ENCODE data around the gene NAA35.

GRCh38 chr9:85940275-85940831 lies 593 bp upstream of the NAA35 start:
- peak; percentile 78 to 98 (median 95) for TF ChIP-seq POLR2A (IDR thresholded peaks at IDR 0.05)
- TF ChIP-seq, protein P1, sequence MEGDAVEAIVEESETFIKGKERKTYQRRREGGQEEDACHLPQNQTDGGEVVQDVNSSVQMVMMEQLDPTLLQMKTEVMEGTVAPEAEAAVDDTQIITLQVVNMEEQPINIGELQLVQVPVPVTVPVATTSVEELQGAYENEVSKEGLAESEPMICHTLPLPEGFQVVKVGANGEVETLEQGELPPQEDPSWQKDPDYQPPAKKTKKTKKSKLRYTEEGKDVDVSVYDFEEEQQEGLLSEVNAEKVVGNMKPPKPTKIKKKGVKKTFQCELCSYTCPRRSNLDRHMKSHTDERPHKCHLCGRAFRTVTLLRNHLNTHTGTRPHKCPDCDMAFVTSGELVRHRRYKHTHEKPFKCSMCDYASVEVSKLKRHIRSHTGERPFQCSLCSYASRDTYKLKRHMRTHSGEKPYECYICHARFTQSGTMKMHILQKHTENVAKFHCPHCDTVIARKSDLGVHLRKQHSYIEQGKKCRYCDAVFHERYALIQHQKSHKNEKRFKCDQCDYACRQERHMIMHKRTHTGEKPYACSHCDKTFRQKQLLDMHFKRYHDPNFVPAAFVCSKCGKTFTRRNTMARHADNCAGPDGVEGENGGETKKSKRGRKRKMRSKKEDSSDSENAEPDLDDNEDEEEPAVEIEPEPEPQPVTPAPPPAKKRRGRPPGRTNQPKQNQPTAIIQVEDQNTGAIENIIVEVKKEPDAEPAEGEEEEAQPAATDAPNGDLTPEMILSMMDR (IDR thresholded peaks at IDR 0.05): no peak
